GM18867 (cell line): ENCODE measurements around the gene WSB1.

Experiments used
- ATAC-seq: cut with Tn5 transposase; IDR thresholded peaks from one replicate; pipeline ENCODE4 v1.9.1; 2021; ENCODE audit warnings: mild to moderate bottlenecking, moderate library complexity; ENCODE audit not compliant: unreplicated experiment

WSB1 gene

GRCh38 chr17:27354491-27355081, 60.7 kb downstream of the WSB1 start:
- ATAC-seq, result no peak

DNA sequence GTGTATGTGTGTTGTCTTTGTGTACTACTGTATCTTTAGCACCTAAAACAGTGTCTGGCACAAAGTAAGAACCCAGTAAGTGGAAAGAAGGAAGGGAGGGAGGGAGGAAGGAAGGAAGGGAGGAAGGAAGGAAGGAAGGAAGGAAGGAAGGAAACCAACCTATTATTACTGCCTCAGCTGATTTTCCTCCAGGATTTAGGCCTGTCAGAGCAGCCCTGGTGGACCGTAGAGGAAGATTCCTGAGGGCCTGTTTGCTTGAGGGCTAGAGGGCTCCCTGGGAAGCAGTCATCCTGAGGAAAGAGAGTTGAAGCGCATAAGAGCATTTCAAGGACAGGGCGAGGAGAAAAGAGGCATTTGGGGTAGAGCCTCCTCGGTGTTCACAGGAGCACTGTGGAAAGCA, 61.5 kb downstream of the WSB1 start:
- ATAC-seq, result no peak

- ATAC-seq, result no peak
Observed at GRCh38 chr17:27356091-27356705, 62.3 kb downstream of the WSB1 start.

DNA sequence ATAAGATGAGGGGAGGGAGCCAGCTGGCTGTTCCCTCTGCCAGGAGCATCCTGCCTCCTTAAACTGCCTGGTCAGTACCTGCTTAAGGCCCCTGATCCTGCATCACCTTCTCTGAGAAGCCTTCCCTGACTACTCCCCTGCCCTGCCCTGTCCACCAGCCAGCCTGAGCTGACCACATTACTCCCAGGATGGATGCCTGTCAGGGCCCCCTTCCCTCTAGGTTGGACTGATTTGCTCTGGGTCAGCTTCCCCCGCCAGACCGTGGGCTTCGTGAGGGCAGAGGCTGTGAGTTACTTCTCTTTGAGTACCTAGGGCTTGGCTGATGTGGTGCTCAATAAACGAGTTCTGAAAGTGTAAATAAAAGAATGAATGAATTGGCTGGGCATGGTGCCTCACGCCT, 63.3 kb downstream of the WSB1 start:
- no peak for ATAC-seq

DNA sequence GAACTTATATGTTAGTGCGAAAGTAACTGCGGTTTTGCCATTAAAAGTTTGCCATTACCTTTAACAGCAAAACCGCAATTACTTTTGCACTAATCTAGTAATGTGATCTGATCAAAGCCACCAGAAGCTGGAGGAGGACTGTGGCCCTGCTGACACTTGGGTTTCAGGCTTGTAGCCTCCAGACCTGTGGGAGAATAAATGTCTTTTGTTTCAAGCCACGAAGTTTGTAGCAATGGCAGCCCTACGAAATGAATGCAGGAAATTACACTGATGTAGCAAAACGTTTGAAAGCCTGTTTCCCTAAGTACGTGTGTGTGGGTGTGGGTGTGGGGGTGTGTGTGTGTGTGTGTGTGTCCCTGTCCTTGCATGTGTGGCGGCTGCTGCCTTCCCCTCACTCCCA, 66.6 kb downstream of the WSB1 start:
- ATAC-seq, result no peak

DNA sequence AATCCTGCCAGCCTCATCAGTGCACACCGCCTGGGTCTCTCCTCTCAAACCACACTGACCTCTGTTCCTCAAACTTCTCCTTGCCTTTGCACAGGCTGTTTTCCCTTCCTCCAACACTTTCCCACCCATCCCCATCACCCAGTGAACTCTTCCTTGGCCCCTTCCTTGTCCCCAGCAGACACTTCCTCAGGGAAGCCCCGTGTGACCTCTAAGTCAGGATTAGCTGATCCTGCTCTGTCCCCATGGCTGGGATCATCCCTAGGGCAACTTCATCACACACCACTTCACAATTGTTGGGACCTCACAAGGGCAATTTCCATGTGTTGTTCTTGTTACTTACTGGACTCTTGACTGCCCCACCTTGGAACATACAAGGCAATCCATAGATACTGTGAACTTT, 67.8 kb downstream of the WSB1 start:
- ATAC-seq, result no peak

- ATAC-seq, result no peak
Observed at GRCh38 chr17:27362503-27362902, 68.6 kb downstream of the WSB1 start.

- no peak for ATAC-seq
Observed at GRCh38 chr17:27362909-27363308, 69.0 kb downstream of the WSB1 start.

GRCh38 chr17:27363326-27363725, 69.4 kb downstream of the WSB1 start:
- ATAC-seq, result no peak
